NCI-H774 (cell line): Measurements from ENCODE around the gene ERCC2.

Experiments used
- DNase-seq: peaks from one replicate; lab custom pipeline; 2025; lab: John Stamatoyannopoulos, UW

ERCC2 gene

DNA sequence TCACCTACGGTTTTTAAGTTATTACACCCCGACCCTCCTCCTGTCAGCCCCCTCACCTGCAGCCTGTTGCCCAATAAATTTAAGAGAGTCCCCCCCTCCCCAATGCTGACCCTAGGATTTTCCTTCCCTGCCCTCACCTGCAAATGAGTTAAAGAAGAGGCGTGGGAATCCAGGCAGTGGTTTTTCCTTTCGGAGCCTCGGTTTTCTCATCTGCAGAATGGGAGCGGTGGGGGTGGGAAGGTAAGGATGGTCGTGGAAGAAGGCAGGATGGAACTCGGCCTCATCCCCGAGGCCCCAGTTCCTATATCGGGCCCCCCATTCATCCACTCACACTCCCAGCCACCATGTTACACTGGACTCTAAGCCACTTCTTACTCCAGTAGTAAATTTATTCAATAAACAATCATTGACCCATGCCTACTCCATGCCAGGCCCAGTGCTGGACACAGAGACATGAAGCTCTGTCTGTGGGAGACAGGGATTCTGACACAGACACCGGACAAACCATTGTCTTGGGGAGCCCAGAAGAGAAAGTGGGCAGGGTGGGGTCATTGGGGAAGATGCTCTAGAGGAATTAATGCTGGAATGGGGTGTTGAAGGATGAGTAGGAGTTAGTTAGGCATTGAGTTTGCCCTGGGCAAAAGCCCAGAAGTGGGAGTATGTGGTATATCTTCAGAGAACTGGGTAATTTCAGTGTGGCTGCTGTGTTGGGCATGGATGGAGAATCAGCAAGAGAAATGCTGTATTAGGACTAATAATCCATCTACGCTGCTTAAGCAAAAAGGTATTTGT lies 66.9 kb downstream of the ERCC2 start:
- no peak for DNase-seq

DNA sequence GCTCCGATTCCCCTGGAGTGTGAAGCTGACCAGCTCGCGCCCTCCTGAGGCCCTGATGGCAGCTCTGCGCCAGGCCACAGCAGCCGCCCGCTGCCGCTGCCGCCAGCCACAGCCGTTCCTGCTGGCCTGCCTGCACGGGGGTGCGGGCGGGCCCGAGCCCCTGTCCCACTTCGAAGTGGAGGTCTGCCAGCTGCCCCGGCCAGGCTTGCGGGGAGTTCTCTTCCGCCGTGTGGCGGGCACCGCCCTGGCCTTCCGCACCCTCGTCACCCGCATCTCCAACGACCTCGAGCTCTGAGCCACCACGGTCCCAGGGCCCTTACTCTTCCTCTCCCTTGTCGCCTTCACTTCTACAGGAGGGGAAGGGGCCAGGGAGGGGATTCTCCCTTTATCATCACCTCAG lies 68.0 kb downstream of the ERCC2 start:
- DNase-seq: no peak
